ENCODE measurements around the gene DNAJB8. TPM values are rescaled to one million over a fixed set of nuclear protein-coding genes. Genes with fewer than 3 reads are reported as not detected.

DNAJB8 gene
- total RNA-seq, 2 experiments from 2014 or later, result not detected

DNA sequence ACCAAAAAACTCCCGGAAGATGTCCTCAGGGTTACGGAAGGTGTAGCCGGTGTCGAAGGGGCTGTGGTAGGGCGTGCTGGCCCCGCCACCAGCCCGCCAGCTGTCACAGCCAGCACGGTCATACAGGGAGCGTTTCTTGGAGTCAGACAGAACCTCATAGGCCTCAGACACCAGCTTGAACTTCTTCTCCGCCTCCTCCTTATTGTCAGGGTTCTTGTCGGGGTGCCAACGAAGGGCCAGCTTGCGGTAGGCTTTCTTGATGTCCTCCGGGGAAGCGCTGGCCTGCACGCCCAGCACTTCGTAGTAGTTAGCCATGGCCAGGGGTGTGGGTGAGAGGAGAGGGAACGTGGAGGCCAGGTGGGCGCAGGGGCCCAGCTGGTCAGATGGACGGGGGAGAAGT lies 3.8 kb downstream of the DNAJB8 start:
- ChIA-PET POLR2A (no interaction called here), CTCF (ENCODE audit: unreplicated experiment) (no interaction called here)
- Histone ChIP-seq H3K4me3 (ENCODE audit: low read depth, low read length, poor library complexity, severe bottlenecking) (no peak overlapping the region), H3K27ac (ENCODE audit: low read depth, low read length, poor library complexity, severe bottlenecking) (no peak overlapping the region), H3K4me1 (ENCODE audit: insufficient read depth, low read length, poor library complexity, severe bottlenecking) (no peaks in the 10 kb centered on the region), H3K36me3 (ENCODE audit: insufficient read depth, low read length) (no peaks in the 10 kb centered on the region), H3K9me2 (ENCODE audit: insufficient read depth, low read length) (no peaks in the 10 kb centered on the region), H3K79me2 (ENCODE audit: insufficient read depth, low read depth, low read length) (no peaks in the 10 kb centered on the region), H3K4me2 (ENCODE audit: low read length) (no peak overlapping the region), H4K20me1 (ENCODE audit: insufficient read depth, low read length) (no peaks in the 10 kb centered on the region), H2AFZ (ENCODE audit: low read length) (no peak overlapping the region), H3K9me3 (ENCODE audit: low read length) (no peaks in the 10 kb centered on the region)
- intact Hi-C loops (cut with micrococcal nuclease; ENCODE audit: unreplicated experiment), result no loop called here
- BruUV-seq (replicated peaks), result no TSS peak
- TF ChIP-seq EZH2phosphoT487 (IDR thresholded peaks at IDR 0.05; ENCODE audit: borderline replicate concordance, low read depth, low read length), result no peak
- TF ChIP-seq, protein P1, sequence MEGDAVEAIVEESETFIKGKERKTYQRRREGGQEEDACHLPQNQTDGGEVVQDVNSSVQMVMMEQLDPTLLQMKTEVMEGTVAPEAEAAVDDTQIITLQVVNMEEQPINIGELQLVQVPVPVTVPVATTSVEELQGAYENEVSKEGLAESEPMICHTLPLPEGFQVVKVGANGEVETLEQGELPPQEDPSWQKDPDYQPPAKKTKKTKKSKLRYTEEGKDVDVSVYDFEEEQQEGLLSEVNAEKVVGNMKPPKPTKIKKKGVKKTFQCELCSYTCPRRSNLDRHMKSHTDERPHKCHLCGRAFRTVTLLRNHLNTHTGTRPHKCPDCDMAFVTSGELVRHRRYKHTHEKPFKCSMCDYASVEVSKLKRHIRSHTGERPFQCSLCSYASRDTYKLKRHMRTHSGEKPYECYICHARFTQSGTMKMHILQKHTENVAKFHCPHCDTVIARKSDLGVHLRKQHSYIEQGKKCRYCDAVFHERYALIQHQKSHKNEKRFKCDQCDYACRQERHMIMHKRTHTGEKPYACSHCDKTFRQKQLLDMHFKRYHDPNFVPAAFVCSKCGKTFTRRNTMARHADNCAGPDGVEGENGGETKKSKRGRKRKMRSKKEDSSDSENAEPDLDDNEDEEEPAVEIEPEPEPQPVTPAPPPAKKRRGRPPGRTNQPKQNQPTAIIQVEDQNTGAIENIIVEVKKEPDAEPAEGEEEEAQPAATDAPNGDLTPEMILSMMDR (conservative IDR thresholded peaks at IDR 0.05; ENCODE audit: low read length), result no peak
- DNase-seq (ENCODE audit: low spot score), result no peak

DNA sequence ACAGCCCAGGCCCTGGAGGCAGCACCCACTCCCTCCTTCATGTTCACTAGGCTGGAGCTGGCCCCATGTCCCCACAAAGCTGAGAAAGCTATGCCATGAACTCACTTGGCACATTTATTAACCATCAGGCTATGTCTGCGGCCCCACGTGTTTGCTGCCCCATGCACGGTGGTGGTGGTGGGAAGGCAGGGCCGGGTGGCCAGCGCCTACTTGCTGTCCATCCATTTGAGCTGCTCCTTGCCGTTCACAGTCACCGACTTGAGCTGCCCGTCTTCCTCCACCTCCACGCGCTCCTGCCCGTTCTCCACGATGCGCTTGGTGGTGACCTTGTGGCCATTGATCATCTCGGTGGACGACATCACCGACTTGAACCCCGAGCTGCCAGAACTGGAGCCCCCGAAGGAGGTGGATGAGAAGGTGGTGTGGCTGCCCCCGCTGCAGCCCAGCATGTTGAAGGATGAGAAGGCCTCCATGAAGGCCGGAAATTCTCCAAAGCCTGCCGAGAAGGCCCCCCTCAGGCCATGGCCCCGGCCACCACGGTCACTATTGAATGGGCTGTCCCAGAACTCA lies 4.3 kb downstream of the DNAJB8 start:
- Histone ChIP-seq H3K79me2 (ENCODE audit: insufficient read depth, low read depth, low read length) (no peaks in the 10 kb centered on the region), H3K4me1 (ENCODE audit: insufficient read depth, low read length, poor library complexity, severe bottlenecking) (no peaks in the 10 kb centered on the region), H3K27ac (ENCODE audit: low read depth, low read length, poor library complexity, severe bottlenecking) (no peak overlapping the region), H3K9me3 (ENCODE audit: low read length) (no peaks in the 10 kb centered on the region), H3K36me3 (ENCODE audit: insufficient read depth, low read length) (no peaks in the 10 kb centered on the region), H3K4me2 (ENCODE audit: low read length) (no peak overlapping the region), H3K4me3 (ENCODE audit: low read depth, low read length, poor library complexity, severe bottlenecking) (no peak overlapping the region), H3K9me2 (ENCODE audit: insufficient read depth, low read length) (no peaks in the 10 kb centered on the region), H2AFZ (ENCODE audit: low read length) (no peak overlapping the region), H4K20me1 (ENCODE audit: insufficient read depth, low read length) (no peaks in the 10 kb centered on the region)
- no peak for DNase-seq (ENCODE audit: low spot score)
- TF ChIP-seq, protein P1 (conservative IDR thresholded peaks at IDR 0.05; ENCODE audit: low read length), result no peak
- TF ChIP-seq EZH2phosphoT487 (IDR thresholded peaks at IDR 0.05; ENCODE audit: borderline replicate concordance, low read depth, low read length), result no peak
- intact Hi-C loops (cut with micrococcal nuclease; ENCODE audit: unreplicated experiment), result no loop called here
- CTCF ChIA-PET (ENCODE audit: unreplicated experiment), result no interaction called here
- POLR2A ChIA-PET, result no interaction called here
- BruUV-seq (replicated peaks), result no TSS peak

DNA sequence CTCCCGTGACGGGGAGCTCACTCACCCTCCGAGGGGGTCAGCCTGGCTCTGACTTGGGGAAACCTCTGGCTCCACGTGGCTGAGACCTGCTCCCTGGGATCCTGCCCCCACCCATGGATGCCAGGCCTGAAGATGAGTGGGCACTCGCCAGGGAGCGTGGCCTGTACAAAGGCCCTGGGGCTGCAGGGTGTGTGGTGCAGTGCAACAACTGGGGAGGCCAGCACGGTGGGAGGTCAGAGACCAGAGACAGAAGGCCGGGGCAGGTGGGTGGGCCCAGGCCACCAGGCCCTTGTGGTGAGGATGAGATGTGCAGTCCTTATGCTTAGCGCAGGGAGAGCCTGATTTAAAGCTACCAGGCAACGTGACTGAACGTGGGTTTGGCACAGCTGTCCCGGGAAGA lies 5.0 kb downstream of the DNAJB8 start:
- Histone ChIP-seq H2AFZ (ENCODE audit: low read length) (no peak overlapping the region), H3K79me2 (ENCODE audit: insufficient read depth, low read depth, low read length) (no peaks in the 10 kb centered on the region), H3K9me3 (ENCODE audit: low read length) (no peaks in the 10 kb centered on the region), H3K4me1 (ENCODE audit: insufficient read depth, low read length, poor library complexity, severe bottlenecking) (no peaks in the 10 kb centered on the region), H4K20me1 (ENCODE audit: insufficient read depth, low read length) (no peaks in the 10 kb centered on the region), H3K4me3 (ENCODE audit: low read depth, low read length, poor library complexity, severe bottlenecking) (no peak overlapping the region), H3K27ac (ENCODE audit: low read depth, low read length, poor library complexity, severe bottlenecking) (no peak overlapping the region), H3K4me2 (ENCODE audit: low read length) (no peak overlapping the region), H3K9me2 (ENCODE audit: insufficient read depth, low read length) (no peaks in the 10 kb centered on the region), H3K36me3 (ENCODE audit: insufficient read depth, low read length) (no peaks in the 10 kb centered on the region)
- no TSS peak for BruUV-seq (replicated peaks)
- DNase-seq (ENCODE audit: low spot score), result no peak
- CTCF ChIA-PET (ENCODE audit: unreplicated experiment), result no interaction called here
- no peak for TF ChIP-seq EZH2phosphoT487 (IDR thresholded peaks at IDR 0.05; ENCODE audit: borderline replicate concordance, low read depth, low read length)
- TF ChIP-seq, protein P1 (conservative IDR thresholded peaks at IDR 0.05; ENCODE audit: low read length), result no peak
- intact Hi-C loops (cut with micrococcal nuclease; ENCODE audit: unreplicated experiment), result no loop called here
- POLR2A ChIA-PET, result no interaction called here
